GM12878 (cell line): ENCODE measurements around the gene MPRIP. TPM values are rescaled to one million over a fixed set of nuclear protein-coding genes. Genes with fewer than 3 reads are reported as not detected.

Experiments
- BRCA1 ChIP-seq: IDR thresholded peaks from 2 replicates; pipeline ENCODE4 v1.6.1; 2011; ENCODE audit warnings: low read depth, low read length, improper control_type of control experiment
- FOXM1 ChIP-seq: IDR thresholded peaks from 2 replicates; pipeline ENCODE4 v1.6.1; 2012; ENCODE audit warnings: low read depth, mild to moderate bottlenecking, inconsistent platforms, low read length, moderate library complexity
- HDAC6 ChIP-seq: fragments of 200-600 bp; sonication (generic); IDR thresholded peaks from one replicate; pipeline ENCODE4 v1.8.0; 2017; ENCODE audit warnings: antibody characterized with exemption; ENCODE audit not compliant: unreplicated experiment
- NR2F1 ChIP-seq: fragments of 450-650 bp; conservative IDR thresholded peaks from 2 replicates; pipeline ENCODE4 v1.6.1; 2017; ENCODE audit warnings: mild to moderate bottlenecking
- RBBP5 ChIP-seq: fragments of 200-600 bp; sonication (generic); conservative IDR thresholded peaks from 2 replicates; pipeline ENCODE4 v1.6.1; 2016
- SMAD5 ChIP-seq: IDR thresholded peaks from 2 replicates; pipeline ENCODE4 v1.6.1; 2016; ENCODE audit warnings: antibody characterized with exemption, low read depth
- polyA plus RNA-seq, 11 experiments: library from polyadenylated mRNA; depleted of rRNA in 4 of 11; unstranded in 6 of 11; stranded (reverse) in 5 of 11; fragments of >200 nt; fragmentation: Nextera tagmentation in 4 of 11; fragmentation: Illumina TruSeq in 1 of 11; extraction: Ambion mirVana in 4 of 11; extraction: Trizol in 1 of 11; gene quantifications; 1 replicate in 1 of 11; 2 replicates in 10 of 11; pipeline versions ENCODE4 v1.2.1 to v1.2.3, GENCODE V29; 2011 to 2016; ENCODE audit warnings: inconsistent platforms in 2 of 11, missing spikeins in 2 of 11, low read depth in 1 of 11
- total RNA-seq, 4 experiments: library from RNA; depleted of rRNA in 3 of 4; stranded (reverse); fragments of >200 nt in 3 of 4; fragmentation: Illumina TruSeq in 1 of 4; extraction: Trizol in 1 of 4; gene quantifications; 2 replicates each; pipeline versions ENCODE4 v1.2.1 to v1.2.3, GENCODE V29; 2013 to 2021
- TF ChIP-seq, protein P1 (sequence below): fragments of 450-650 bp; IDR thresholded peaks from 2 replicates; pipeline ENCODE4 v1.6.1; 2017; ENCODE audit warnings: mild to moderate bottlenecking, moderate library complexity
- TF ChIP-seq, protein P2 (sequence below): IDR thresholded peaks from 2 replicates; pipeline ENCODE4 v1.6.1; 2012; ENCODE audit warnings: mild to moderate bottlenecking, low read depth, low read length
- TF ChIP-seq, protein P3 (sequence below): fragments of 450-650 bp; IDR thresholded peaks from 2 replicates; pipeline ENCODE4 v1.6.1; 2017; ENCODE audit warnings: mild to moderate bottlenecking, moderate library complexity

The MPRIP gene
- total and polyA plus RNA-seq, 10 of the 15 experiments (the other 5 are each of a cell fraction or from before 2014, with no cell fraction given), result 16.5 to 168 (median 71.7) TPM

DNA sequence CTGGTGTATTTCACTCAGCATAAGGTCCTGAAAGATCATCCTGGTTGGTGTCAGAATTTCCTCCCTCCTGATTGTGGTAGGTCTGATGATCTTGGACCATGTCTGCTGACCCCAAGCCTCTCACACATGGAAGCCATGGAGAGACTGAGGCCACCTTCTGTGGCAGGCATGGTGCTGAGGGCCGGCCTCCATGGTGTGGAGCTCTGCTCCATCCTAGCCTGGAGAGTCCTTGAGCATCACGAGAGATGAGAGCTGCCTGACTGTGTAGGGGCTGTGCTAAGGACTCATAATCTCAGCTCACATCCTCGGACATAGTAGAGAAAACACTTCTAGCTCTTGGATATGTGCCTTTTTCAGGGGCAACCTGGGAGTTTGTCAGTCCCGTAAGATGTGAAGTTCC lies 40.6 kb downstream of the MPRIP start (continued):
- TF ChIP-seq, protein P1, sequence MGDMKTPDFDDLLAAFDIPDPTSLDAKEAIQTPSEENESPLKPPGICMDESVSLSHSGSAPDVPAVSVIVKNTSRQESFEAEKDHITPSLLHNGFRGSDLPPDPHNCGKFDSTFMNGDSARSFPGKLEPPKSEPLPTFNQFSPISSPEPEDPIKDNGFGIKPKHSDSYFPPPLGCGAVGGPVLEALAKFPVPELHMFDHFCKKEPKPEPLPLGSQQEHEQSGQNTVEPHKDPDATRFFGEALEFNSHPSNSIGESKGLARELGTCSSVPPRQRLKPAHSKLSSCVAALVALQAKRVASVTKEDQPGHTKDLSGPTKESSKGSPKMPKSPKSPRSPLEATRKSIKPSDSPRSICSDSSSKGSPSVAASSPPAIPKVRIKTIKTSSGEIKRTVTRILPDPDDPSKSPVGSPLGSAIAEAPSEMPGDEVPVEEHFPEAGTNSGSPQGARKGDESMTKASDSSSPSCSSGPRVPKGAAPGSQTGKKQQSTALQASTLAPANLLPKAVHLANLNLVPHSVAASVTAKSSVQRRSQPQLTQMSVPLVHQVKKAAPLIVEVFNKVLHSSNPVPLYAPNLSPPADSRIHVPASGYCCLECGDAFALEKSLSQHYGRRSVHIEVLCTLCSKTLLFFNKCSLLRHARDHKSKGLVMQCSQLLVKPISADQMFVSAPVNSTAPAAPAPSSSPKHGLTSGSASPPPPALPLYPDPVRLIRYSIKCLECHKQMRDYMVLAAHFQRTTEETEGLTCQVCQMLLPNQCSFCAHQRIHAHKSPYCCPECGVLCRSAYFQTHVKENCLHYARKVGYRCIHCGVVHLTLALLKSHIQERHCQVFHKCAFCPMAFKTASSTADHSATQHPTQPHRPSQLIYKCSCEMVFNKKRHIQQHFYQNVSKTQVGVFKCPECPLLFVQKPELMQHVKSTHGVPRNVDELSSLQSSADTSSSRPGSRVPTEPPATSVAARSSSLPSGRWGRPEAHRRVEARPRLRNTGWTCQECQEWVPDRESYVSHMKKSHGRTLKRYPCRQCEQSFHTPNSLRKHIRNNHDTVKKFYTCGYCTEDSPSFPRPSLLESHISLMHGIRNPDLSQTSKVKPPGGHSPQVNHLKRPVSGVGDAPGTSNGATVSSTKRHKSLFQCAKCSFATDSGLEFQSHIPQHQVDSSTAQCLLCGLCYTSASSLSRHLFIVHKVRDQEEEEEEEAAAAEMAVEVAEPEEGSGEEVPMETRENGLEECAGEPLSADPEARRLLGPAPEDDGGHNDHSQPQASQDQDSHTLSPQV, result no peak
- TF ChIP-seq BRCA1, result no peak
- TF ChIP-seq RBBP5, result no peak
- TF ChIP-seq HDAC6, result no peak
- TF ChIP-seq, protein P2, sequence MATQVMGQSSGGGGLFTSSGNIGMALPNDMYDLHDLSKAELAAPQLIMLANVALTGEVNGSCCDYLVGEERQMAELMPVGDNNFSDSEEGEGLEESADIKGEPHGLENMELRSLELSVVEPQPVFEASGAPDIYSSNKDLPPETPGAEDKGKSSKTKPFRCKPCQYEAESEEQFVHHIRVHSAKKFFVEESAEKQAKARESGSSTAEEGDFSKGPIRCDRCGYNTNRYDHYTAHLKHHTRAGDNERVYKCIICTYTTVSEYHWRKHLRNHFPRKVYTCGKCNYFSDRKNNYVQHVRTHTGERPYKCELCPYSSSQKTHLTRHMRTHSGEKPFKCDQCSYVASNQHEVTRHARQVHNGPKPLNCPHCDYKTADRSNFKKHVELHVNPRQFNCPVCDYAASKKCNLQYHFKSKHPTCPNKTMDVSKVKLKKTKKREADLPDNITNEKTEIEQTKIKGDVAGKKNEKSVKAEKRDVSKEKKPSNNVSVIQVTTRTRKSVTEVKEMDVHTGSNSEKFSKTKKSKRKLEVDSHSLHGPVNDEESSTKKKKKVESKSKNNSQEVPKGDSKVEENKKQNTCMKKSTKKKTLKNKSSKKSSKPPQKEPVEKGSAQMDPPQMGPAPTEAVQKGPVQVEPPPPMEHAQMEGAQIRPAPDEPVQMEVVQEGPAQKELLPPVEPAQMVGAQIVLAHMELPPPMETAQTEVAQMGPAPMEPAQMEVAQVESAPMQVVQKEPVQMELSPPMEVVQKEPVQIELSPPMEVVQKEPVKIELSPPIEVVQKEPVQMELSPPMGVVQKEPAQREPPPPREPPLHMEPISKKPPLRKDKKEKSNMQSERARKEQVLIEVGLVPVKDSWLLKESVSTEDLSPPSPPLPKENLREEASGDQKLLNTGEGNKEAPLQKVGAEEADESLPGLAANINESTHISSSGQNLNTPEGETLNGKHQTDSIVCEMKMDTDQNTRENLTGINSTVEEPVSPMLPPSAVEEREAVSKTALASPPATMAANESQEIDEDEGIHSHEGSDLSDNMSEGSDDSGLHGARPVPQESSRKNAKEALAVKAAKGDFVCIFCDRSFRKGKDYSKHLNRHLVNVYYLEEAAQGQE, result no peak
- TF ChIP-seq, protein P3, sequence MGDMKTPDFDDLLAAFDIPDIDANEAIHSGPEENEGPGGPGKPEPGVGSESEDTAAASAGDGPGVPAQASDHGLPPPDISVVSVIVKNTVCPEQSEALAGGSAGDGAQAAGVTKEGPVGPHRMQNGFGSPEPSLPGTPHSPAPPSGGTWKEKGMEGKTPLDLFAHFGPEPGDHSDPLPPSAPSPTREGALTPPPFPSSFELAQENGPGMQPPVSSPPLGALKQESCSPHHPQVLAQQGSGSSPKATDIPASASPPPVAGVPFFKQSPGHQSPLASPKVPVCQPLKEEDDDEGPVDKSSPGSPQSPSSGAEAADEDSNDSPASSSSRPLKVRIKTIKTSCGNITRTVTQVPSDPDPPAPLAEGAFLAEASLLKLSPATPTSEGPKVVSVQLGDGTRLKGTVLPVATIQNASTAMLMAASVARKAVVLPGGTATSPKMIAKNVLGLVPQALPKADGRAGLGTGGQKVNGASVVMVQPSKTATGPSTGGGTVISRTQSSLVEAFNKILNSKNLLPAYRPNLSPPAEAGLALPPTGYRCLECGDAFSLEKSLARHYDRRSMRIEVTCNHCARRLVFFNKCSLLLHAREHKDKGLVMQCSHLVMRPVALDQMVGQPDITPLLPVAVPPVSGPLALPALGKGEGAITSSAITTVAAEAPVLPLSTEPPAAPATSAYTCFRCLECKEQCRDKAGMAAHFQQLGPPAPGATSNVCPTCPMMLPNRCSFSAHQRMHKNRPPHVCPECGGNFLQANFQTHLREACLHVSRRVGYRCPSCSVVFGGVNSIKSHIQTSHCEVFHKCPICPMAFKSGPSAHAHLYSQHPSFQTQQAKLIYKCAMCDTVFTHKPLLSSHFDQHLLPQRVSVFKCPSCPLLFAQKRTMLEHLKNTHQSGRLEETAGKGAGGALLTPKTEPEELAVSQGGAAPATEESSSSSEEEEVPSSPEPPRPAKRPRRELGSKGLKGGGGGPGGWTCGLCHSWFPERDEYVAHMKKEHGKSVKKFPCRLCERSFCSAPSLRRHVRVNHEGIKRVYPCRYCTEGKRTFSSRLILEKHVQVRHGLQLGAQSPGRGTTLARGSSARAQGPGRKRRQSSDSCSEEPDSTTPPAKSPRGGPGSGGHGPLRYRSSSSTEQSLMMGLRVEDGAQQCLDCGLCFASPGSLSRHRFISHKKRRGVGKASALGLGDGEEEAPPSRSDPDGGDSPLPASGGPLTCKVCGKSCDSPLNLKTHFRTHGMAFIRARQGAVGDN, result no peak
- TF ChIP-seq SMAD5, result no peak
- TF ChIP-seq NR2F1, result no peak
- no peak for TF ChIP-seq FOXM1
